ENCODE results near the gene ACOT11.
"Not testable (repeated sequence)": the region's sequence is repeated elsewhere in the genome, so short reads cannot be mapped to it uniquely, and the experiment has no call there.

ACOT11 gene

DNA sequence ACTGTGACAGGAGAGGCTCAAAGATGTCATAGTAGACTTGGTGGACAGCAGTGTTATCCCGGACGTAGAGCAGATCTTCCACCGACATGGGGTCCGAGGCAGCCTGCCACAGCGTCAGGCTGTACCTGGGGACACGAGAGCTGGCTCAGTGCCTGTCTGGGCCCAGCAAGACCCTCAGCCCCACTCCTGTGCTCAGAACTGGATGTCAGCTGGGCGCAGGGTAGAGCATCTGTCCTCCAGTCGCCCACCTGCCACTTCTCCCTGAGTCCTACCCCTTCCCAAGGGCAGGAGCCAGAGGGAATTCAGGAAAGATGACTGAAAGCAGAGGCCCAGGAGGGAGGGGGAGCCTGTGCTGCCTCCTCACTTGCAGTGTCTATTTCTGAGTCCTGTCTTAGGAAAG, 63.6 kb downstream of the ACOT11 start:
- DNase-seq = no peak

GRCh38 chr1:54614024-54614423, 66.0 kb downstream of the ACOT11 start:
- no peak for DNase-seq

DNA sequence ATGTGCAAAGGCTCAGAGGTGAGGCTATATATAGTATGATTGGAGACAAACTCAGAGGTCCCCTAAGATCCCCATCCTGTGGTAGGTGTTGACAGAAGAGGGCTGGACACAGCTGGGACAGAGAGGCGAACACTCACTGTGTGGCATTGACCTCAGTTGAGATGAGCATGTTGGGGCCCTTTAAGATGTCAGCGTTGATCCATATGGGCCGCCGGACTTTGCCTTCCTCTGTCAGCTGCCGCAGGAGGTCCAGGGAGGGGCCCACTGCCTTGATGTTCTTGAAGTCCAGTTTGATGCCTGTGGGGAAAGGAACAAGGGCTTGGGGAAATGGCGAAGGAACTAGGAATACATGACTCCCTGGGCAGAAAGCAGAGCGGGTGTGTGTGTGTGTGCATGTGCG, 66.5 kb downstream of the ACOT11 start:
- DNase-seq = no peak

GRCh38 chr1:54615531-54616279, 67.7 kb downstream of the ACOT11 start:
- DNase-seq = no peak

GRCh38 chr1:54619749-54620148, 71.7 kb downstream of the ACOT11 start:
- no peak for DNase-seq

DNA sequence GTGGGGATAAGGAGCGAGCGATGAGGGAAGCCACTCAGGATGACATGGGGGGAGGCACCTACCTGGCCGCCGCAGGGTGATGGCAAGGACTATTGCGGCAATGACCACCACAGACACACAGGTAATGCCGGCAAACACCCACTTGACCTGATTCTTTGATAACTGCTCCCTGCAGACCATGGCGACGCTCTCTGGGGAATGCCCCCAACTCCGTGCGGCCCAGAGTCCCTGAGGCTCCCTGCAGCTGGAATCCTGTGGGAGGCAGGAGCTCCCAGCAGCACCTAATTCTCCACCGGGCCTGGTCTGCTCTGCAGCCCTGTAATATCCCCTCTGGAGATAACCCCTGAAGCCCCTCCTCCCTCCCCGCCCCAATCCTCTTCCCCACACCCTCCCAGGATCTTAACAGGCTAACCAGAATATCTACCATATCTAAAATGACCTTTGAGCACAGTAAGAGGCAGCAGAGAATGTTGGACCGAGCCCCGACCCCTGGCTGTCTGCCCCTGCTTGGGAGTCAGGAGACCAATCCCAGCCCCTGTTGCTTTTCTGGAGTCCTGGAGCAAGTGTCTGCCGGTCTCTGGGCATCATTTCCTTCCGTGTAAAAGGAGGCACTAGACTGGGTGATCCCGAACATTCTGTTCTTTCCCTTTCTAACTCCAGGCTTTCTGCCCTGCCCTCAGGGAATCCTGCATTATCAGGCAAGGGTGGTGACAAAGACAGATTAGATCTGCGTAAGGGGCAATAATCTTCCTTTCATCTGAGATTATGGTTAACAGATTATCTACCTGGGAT, 75.4 kb downstream of the ACOT11 start, which contains the start of gene FAM151A:
Gene FAM151A, minus strand, starts transcription at position 310 of the 792 bp plus-strand sequence. Its CDS starts 130 bp downstream, at position 180.
- no peak for DNase-seq

GRCh38 chr1:54624466-54625464, 76.7 kb downstream of the ACOT11 start:
- DNase-seq = no peak

DNA sequence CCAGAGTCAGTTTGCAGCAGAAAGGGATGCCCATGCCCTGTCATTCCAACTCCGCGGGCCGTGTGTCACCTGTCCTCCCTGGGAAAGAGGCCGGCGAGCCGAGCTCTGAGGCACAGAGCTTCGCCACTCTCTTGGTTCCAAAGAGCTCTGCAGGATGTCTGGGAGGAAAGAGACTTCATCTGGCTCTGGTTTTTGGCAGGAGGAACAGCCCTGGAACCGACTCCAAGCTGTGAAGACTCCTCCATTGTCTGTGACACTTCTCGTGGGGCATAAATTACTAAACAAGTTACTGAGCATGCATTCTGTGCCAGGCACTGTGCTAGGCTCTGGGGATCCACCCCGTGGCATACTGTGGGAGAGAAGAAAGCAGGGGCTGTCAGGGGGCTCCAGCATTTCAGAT, 79.2 kb downstream of the ACOT11 start:
- DNase-seq = no peak

DNA sequence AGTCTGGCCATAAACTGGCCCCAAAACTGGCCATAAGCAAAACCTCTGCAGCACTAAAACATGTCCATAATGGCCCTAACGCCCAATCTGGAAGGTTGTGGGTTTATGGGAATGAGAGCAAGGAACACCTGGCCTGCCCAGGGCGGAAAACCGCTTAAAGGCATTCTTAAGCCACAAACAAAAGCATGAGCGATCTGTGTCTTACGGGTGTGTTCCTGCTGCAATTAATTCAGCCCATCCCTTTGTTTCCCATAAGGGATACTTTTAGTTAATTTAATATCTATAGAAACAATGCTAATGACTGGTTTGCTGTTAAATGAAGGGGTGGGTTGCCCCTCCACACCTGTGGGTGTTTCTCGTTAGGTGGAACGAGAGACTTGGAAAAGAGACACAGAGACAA, 87.8 kb downstream of the ACOT11 start:
- DNase-seq = not testable (repeated sequence)

GRCh38 chr1:54636461-54637446, 88.7 kb downstream of the ACOT11 start:
- not testable (repeated sequence) for DNase-seq

DNA sequence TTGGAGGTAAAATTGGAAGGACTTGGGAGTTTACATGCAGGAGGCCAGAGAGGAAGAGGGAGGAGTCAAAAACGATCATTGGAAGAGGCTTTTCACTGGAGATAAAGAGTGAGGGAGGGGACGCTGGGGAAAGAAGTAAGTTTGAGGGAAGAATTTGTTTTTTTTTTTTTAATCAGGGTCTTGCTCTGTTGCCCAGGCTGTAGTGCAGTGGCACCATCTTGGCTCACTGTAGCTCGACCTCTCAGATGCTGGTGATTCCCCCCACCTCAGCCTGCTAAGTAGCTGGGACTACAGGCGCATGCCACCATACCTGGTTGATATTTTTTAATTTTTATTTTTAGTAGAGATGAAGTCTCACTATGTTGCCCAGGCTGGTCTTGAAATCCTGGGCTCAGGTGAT, 92.3 kb downstream of the ACOT11 start:
- no peak for DNase-seq

- DNase-seq = no peak
These were observed 93.1 kb downstream of the ACOT11 start, which contains the start of gene MROH7 for GRCh38 chr1:54640863-54641836. Gene MROH7, plus strand, starts transcription at chr1:54641786. Its CDS starts 11,141 bp downstream, at chr1:54652927.

- DNase-seq = no peak
These were observed 95.7 kb downstream of the ACOT11 start for GRCh38 chr1:54643736-54644135.

GRCh38 chr1:54645806-54646676, 98.0 kb downstream of the ACOT11 start:
- no peak for DNase-seq

- DNase-seq = no peak
These were observed 101.3 kb downstream of the ACOT11 start for GRCh38 chr1:54649130-54649898.

- DNase-seq = no peak
These were observed 101.9 kb downstream of the ACOT11 start for GRCh38 chr1:54649921-54650320.

DNA sequence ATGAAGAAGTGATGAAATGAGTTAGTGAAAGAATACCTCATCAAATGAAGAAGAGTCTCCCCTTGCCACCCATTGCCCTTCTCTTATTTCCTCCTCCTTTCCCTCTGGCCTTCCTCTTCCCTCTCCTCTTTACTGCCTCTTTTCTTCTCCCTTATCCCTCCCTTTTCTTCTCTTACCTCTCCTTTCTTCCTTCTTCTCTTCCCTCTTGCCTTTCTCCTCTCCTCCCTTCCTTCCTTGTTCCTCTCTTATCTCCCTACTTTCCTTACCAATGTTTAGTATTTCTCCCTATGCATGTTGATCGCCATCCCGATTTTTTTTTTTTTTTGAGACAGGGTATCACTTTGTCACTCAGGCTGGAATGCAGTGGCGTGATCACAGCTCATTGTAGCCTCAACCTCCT, 102.4 kb downstream of the ACOT11 start:
- no peak for DNase-seq

- DNase-seq = no peak
These were observed 103.6 kb downstream of the ACOT11 start for GRCh38 chr1:54651608-54652007.

Measured in stimulated activated CD4-positive, alpha-beta T cell treated with anti-CD3 and anti-CD28 coated beads, Interleukin-4, amount 100 ng/mL, for 24 hours (primary cell).